Tibial nerve (tissue), 4 donors: ENCODE results near the gene DKK3. TPM values are rescaled to one million over a fixed set of nuclear protein-coding genes. Genes with fewer than 3 reads are reported as not detected.
A peak's percentile ranks its signal among the peaks of the same experiment; 100 is the strongest.

Experiments
- DNase-seq, 2 donors: peaks; one replicate each; pipeline ENCODE4 v3.0.0-alpha.2; 2019; ENCODE audit warnings: low spot score in 2 of 2
- H3K27ac ChIP-seq, 4 donors: fragments of 200-600 bp; sonication (generic) in 3 of 4; one replicate each; pipeline ENCODE4 v1.5.1; 2017 to 2019; ENCODE audit warnings: mild to moderate bottlenecking in 1 of 4
- H3K27me3 ChIP-seq, 2 donors: fragments of 200-600 bp; sonication (generic) in 1 of 2; one replicate each; pipeline versions ENCODE4 v1.5.1 to v1.6.0; 2017 to 2019
- H3K36me3 ChIP-seq, 3 donors: fragments of 200-600 bp; sonication (generic); one replicate each; pipeline ENCODE4 v1.5.1; 2018 to 2019
- H3K4me1 ChIP-seq, 4 donors: fragments of 200-600 bp; sonication (generic) in 3 of 4; one replicate each; pipeline ENCODE4 v1.5.1; 2017 to 2019
- H3K4me3 ChIP-seq, 4 donors: fragments of 200-600 bp; sonication (generic) in 3 of 4; one replicate each; pipeline ENCODE4 v1.5.1; 2017 to 2019; ENCODE audit warnings: mild to moderate bottlenecking in 1 of 4, moderate library complexity in 1 of 4
- H3K9me3 ChIP-seq, 4 donors: fragments of 200-600 bp; sonication (generic) in 3 of 4; one replicate each; pipeline ENCODE4 v1.5.1; 2017 to 2019
- CTCF ChIP-seq, 5 experiments: fragments of 200-600 bp in 3 of 5; fragments of 450-650 bp in 2 of 5; sonication (generic) in 3 of 5; IDR thresholded peaks; one replicate each; pipeline ENCODE4 v1.5.1; 2016 to 2019; ENCODE audit warnings: antibody characterized with exemption in 5 of 5, mild to moderate bottlenecking in 3 of 5, moderate library complexity in 2 of 5
- EP300 ChIP-seq, 2 donors: sonication (generic); formaldehyde crosslinking; IDR thresholded peaks; one replicate each; pipeline ENCODE4 v1.6.1; 2017; ENCODE audit warnings: antibody characterized with exemption in 2 of 2, mild to moderate bottlenecking in 1 of 2
- POLR2A ChIP-seq, 2 donors: fragments of 450-650 bp; IDR thresholded peaks; one replicate each; pipeline ENCODE4 v1.6.1; 2017; ENCODE audit warnings: antibody characterized with exemption in 2 of 2, mild to moderate bottlenecking in 2 of 2, moderate library complexity in 2 of 2
- WGBS, 2 donors: methylation state at CpG; one replicate each; pipeline ENCODE4 v1.1.5; 2018; 5-methylcytosine and 5-hydroxymethylcytosine counted together
- total RNA-seq, 4 donors: library from RNA; depleted of rRNA; stranded (reverse); fragments of >200 nt; gene quantifications; one replicate each; pipeline ENCODE4 v1.1.0, GENCODE V29; 2016

DKK3 gene
- total RNA-seq, 4 donors from 2014 or later: 192 to 446 (median 254) TPM

GRCh38 chr11:12029738-12030363 lies 21.4 kb upstream of the DKK3 start:
- no peaks in the 10 kb centered on the region for H3K27me3 ChIP-seq
- H3K36me3 ChIP-seq: no peaks in the 10 kb centered on the region
- H3K9me3 ChIP-seq: no peaks in the 10 kb centered on the region
- no peak overlapping the region for H3K4me3 ChIP-seq
- no peak for TF ChIP-seq POLR2A (IDR thresholded peaks at IDR 0.05)
- no peak for TF ChIP-seq CTCF (IDR thresholded peaks at IDR 0.05)
- 56 to 58% methylated on average over 5 of the region's 5 CpGs for WGBS, 2 donors
- H3K4me1 ChIP-seq: peaks cover 0 to 39% (median 15%) of the 10 kb centered on the region in 4 donors
- no peak for DNase-seq
- peak overlapping the region in 2 of 4 donors; percentile 44 to 71 for H3K27ac ChIP-seq

GRCh38 chr11:12029119-12029518 lies 20.7 kb upstream of the DKK3 start:
- TF ChIP-seq POLR2A (IDR thresholded peaks at IDR 0.05) (no peak), CTCF (IDR thresholded peaks at IDR 0.05) (no peak), EP300 (IDR thresholded peaks at IDR 0.05) (no peak)
- no peaks in the 10 kb centered on the region for H3K27me3 ChIP-seq
- H3K4me1 ChIP-seq: peaks cover 0 to 39% (median 15%) of the 10 kb centered on the region in 4 donors
- no peak overlapping the region for H3K27ac ChIP-seq
- H3K36me3 ChIP-seq: no peaks in the 10 kb centered on the region
- 94 to 100% methylated on average over 2 of the region's 2 CpGs for WGBS, 2 donors
- no peak overlapping the region for H3K4me3 ChIP-seq
- no peak for DNase-seq
- no peaks in the 10 kb centered on the region for H3K9me3 ChIP-seq

GRCh38 chr11:12028303-12028702 lies 19.9 kb upstream of the DKK3 start:
- DNase-seq: no peak
- 89 to 96% methylated on average over 2 of the region's 2 CpGs for WGBS, 2 donors
- Histone ChIP-seq H3K27me3 (no peaks in the 10 kb centered on the region), H3K36me3 (no peaks in the 10 kb centered on the region), H3K27ac (no peak overlapping the region), H3K9me3 (no peaks in the 10 kb centered on the region), H3K4me1 (peaks cover 0 to 39% (median 15%) of the 10 kb centered on the region in 4 donors), H3K4me3 (no peak overlapping the region)
- TF ChIP-seq CTCF (IDR thresholded peaks at IDR 0.05) (no peak), EP300 (IDR thresholded peaks at IDR 0.05) (no peak), POLR2A (IDR thresholded peaks at IDR 0.05) (no peak)

- no peak for DNase-seq
- H3K4me1 ChIP-seq: peaks cover 0 to 29% (median 14%) of the 10 kb centered on the region in 4 donors
Observed at GRCh38 chr11:12026331-12027211, 18.1 kb upstream of the DKK3 start.

More at GRCh38 chr11:12026331-12027211, 18.1 kb upstream of the DKK3 start:
- no peaks in the 10 kb centered on the region for H3K36me3 ChIP-seq
- no peaks in the 10 kb centered on the region for H3K27me3 ChIP-seq
- 90 to 97% methylated on average over 4 of the region's 4 CpGs for WGBS, 2 donors
- no peak overlapping the region for H3K4me3 ChIP-seq
- H3K9me3 ChIP-seq: no peaks in the 10 kb centered on the region
- no peak overlapping the region for H3K27ac ChIP-seq
- TF ChIP-seq CTCF (IDR thresholded peaks at IDR 0.05): no peak
- TF ChIP-seq POLR2A (IDR thresholded peaks at IDR 0.05): no peak
- no peak for TF ChIP-seq EP300 (IDR thresholded peaks at IDR 0.05)
